Measurements from ENCODE around the gene NDOR1.
A peak's percentile ranks its signal among the peaks of the same experiment; 100 is the strongest.
"Not testable (repeated sequence)": the region's sequence is repeated elsewhere in the genome, so short reads cannot be mapped to it uniquely, and the experiment has no call there.

NDOR1 gene

GRCh38 chr9:137245450-137246421 lies 40.2 kb downstream of the NDOR1 start:
- no peak for DNase-seq

GRCh38 chr9:137247135-137247915 lies 41.8 kb downstream of the NDOR1 start:
- no peak for DNase-seq

- no peak for DNase-seq
These were observed 42.3 kb downstream of the NDOR1 start for GRCh38 chr9:137247916-137248175.

GRCh38 chr9:137250329-137251193 lies 45.1 kb downstream of the NDOR1 start:
- no peak for DNase-seq

- DNase-seq = no peak
These were observed 45.6 kb downstream of the NDOR1 start, which contains the start of gene STPG3 for GRCh38 chr9:137251194-137251461. TSS of gene STPG3 (plus strand) at chr9:137251286. CDS start at chr9:137251287, 1 bp downstream.

- DNase-seq = no peak
These were observed 46.2 kb downstream of the NDOR1 start for GRCh38 chr9:137251490-137252268.

GRCh38 chr9:137252555-137253506 lies 47.3 kb downstream of the NDOR1 start:
- DNase-seq = no peak

- DNase-seq = no peak
These were observed 48.5 kb downstream of the NDOR1 start for GRCh38 chr9:137253717-137254623.

GRCh38 chr9:137254624-137255447 lies 49.3 kb downstream of the NDOR1 start, which contains the start of gene NELFB:
TSS of gene NELFB (plus strand) at chr9:137255327.
- DNase-seq = peak; percentile 100

GRCh38 chr9:137255448-137256114 lies 50.1 kb downstream of the NDOR1 start:
- DNase-seq = peak; percentile 77

- DNase-seq = no peak
These were observed 50.9 kb downstream of the NDOR1 start for GRCh38 chr9:137256362-137256761.

GRCh38 chr9:137256856-137257255 lies 51.4 kb downstream of the NDOR1 start:
- DNase-seq = no peak

- not testable (repeated sequence) for DNase-seq
These were observed 56.8 kb downstream of the NDOR1 start for GRCh38 chr9:137262173-137262908.

GRCh38 chr9:137262909-137263285 lies 57.4 kb downstream of the NDOR1 start:
- no peak for DNase-seq

GRCh38 chr9:137263506-137263905 lies 58.0 kb downstream of the NDOR1 start:
- DNase-seq = no peak

GRCh38 chr9:137264067-137264466 lies 58.6 kb downstream of the NDOR1 start:
- no peak for DNase-seq

GRCh38 chr9:137265496-137266161 lies 60.1 kb downstream of the NDOR1 start:
- no peak for DNase-seq

Data from 8988T (cell line).